GM23338 (cell line): ENCODE data around the gene COA8.

Experiments used
- EZH2 ChIP-seq: fragments of 200-600 bp; sonication (generic); IDR thresholded peaks from one replicate; pipeline ENCODE4 v1.8.0; 2017; ENCODE audit warnings: antibody characterized with exemption, mild to moderate bottlenecking, low read depth; ENCODE audit not compliant: unreplicated experiment
- TF ChIP-seq, protein P1 (sequence below): IDR thresholded peaks from one replicate; pipeline ENCODE4 v1.6.1; 2018; ENCODE audit warnings: antibody characterized with exemption; ENCODE audit not compliant: unreplicated experiment

DNA sequence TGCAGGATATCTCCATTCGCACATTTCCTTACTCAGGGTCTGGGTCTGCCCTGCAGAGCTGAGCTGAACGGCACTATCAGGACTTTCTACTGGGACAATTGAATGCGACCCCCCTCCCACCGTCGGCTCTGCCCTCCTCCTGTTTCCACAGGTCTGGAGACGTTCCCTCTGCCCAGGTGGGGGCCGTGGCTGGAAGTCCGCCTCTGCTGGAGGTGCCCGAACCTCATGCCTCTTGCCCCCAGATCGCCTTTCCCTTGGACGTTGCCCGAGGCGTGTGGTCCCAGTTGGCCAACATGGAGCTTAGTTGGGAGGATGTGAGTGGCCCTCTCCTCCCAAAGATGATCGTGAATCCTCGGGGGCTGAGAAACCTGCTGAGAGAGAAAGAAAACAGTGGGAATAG is 45.1 kb downstream of the COA8 start:
- TF ChIP-seq EZH2, result no peak
- TF ChIP-seq, protein P1, sequence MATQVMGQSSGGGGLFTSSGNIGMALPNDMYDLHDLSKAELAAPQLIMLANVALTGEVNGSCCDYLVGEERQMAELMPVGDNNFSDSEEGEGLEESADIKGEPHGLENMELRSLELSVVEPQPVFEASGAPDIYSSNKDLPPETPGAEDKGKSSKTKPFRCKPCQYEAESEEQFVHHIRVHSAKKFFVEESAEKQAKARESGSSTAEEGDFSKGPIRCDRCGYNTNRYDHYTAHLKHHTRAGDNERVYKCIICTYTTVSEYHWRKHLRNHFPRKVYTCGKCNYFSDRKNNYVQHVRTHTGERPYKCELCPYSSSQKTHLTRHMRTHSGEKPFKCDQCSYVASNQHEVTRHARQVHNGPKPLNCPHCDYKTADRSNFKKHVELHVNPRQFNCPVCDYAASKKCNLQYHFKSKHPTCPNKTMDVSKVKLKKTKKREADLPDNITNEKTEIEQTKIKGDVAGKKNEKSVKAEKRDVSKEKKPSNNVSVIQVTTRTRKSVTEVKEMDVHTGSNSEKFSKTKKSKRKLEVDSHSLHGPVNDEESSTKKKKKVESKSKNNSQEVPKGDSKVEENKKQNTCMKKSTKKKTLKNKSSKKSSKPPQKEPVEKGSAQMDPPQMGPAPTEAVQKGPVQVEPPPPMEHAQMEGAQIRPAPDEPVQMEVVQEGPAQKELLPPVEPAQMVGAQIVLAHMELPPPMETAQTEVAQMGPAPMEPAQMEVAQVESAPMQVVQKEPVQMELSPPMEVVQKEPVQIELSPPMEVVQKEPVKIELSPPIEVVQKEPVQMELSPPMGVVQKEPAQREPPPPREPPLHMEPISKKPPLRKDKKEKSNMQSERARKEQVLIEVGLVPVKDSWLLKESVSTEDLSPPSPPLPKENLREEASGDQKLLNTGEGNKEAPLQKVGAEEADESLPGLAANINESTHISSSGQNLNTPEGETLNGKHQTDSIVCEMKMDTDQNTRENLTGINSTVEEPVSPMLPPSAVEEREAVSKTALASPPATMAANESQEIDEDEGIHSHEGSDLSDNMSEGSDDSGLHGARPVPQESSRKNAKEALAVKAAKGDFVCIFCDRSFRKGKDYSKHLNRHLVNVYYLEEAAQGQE, result no peak
